Stimulated activated CD8-positive, alpha-beta memory T cell treated with anti-CD3 and anti-CD28 coated beads, Interleukin-15, amount 100 ng/mL, for 24 hours (primary cell): ENCODE measurements around the gene FADS6.

ENCODE experiments used
- DNase-seq: peaks from one replicate; pipeline ENCODE4 v3.0.0-alpha.2; 2020; ENCODE audit warnings: low read depth

The FADS6 gene

GRCh38 chr17:74892013-74892841 is 1.2 kb downstream of the FADS6 start:
- DNase-seq: no peak

GRCh38 chr17:74890554-74890953 is 2.9 kb downstream of the FADS6 start:
- DNase-seq: no peak

GRCh38 chr17:74888469-74888868 is 5.0 kb downstream of the FADS6 start:
- DNase-seq: no peak

GRCh38 chr17:74883241-74883745 is 10.1 kb downstream of the FADS6 start:
- no peak for DNase-seq

GRCh38 chr17:74882517-74883240 is 10.8 kb downstream of the FADS6 start:
- no peak for DNase-seq

GRCh38 chr17:74881073-74881472 is 12.4 kb downstream of the FADS6 start:
- DNase-seq: no peak

GRCh38 chr17:74879308-74879707 is 14.1 kb downstream of the FADS6 start:
- no peak for DNase-seq

- DNase-seq: no peak
Observed at GRCh38 chr17:74878658-74879057, 14.8 kb downstream of the FADS6 start.

- no peak for DNase-seq
Observed at GRCh38 chr17:74877592-74878548, 15.6 kb downstream of the FADS6 start.

- no peak for DNase-seq
Observed at GRCh38 chr17:74875977-74876593, 17.3 kb downstream of the FADS6 start.

GRCh38 chr17:74875155-74875976 is 18.1 kb downstream of the FADS6 start:
- DNase-seq: no peak

- no peak for DNase-seq
Observed at GRCh38 chr17:74874615-74875037, 18.8 kb downstream of the FADS6 start.

- no peak for DNase-seq
Observed at GRCh38 chr17:74873874-74874614, 19.4 kb downstream of the FADS6 start.

- peak; percentile 97 for DNase-seq
Observed at GRCh38 chr17:74873037-74873873, 20.2 kb downstream of the FADS6 start.

- DNase-seq: no peak
Observed at GRCh38 chr17:74872313-74873036, 21.0 kb downstream of the FADS6 start, which contains the start of gene FDXR. FDXR (minus strand) TSS chr17:74872994; CDS start chr17:74872944, 50 bp downstream.

GRCh38 chr17:74871356-74872076 is 21.9 kb downstream of the FADS6 start:
- no peak for DNase-seq

GRCh38 chr17:74870512-74870911 is 22.9 kb downstream of the FADS6 start:
- DNase-seq: no peak
